GM18508 (cell line): Measurements from ENCODE around the gene CCDC126.

Source experiments
- ATAC-seq: cut with Tn5 transposase; IDR thresholded peaks from one replicate; pipeline ENCODE4 v1.9.1; 2021; ENCODE audit warnings: moderate number of reproducible peaks; ENCODE audit not compliant: insufficient read depth, unreplicated experiment

CCDC126 gene

GRCh38 chr7:23691320-23691719, 94.1 kb downstream of the CCDC126 start:
- ATAC-seq: no peak

- ATAC-seq: no peak
These were observed 96.0 kb downstream of the CCDC126 start for GRCh38 chr7:23693224-23693623.
